Measurements from ENCODE around the gene RAB11FIP4. TPM values are rescaled to one million over a fixed set of nuclear protein-coding genes. Genes with fewer than 3 reads are reported as not detected.

The RAB11FIP4 gene
- total and polyA plus RNA-seq, 9 donors = 1.8 to 16.5 (median 6.4) TPM

DNA sequence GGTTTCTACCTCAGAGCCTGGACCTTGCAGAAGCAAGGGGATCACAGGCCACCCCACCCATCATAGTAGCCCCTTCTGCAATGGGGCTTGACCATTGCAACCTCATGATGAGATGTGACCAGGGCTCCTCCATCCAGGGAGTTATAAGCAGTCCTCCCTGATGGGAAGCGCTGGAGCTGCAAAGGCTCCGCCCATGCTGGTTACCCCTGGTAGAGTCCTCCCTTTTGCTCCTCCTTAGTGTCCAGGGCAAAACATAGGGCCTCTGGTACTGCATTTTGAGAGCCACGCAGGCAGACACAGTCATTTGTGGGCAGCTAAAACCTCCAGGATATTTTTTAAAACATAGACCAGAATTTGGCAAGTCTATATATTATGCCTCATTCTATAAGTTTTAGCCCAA lies 161.1 kb downstream of the RAB11FIP4 start:
- no peak for DNase-seq
- no peaks in the 10 kb centered on the region for H3K36me3 ChIP-seq
- intact Hi-C loops (cut with DNase I) = loop anchor here in 1 of 4 donors (5.0 kb wide), 1 partner anchor 280 kb away; no protein-coding TSS in a partner anchor
- no peaks in the 10 kb centered on the region for H3K27me3 ChIP-seq
- H3K9me3 ChIP-seq = no peaks in the 10 kb centered on the region
- WGBS, 3 donors = 84 to 88% (median 86%) methylated on average over 3 of the region's 3 CpGs
- no peak overlapping the region for H3K27ac ChIP-seq
- no peaks in the 10 kb centered on the region for H3K4me1 ChIP-seq (ENCODE audit: insufficient read depth)
- no peak overlapping the region for H3K4me3 ChIP-seq
- TF ChIP-seq, protein P1, sequence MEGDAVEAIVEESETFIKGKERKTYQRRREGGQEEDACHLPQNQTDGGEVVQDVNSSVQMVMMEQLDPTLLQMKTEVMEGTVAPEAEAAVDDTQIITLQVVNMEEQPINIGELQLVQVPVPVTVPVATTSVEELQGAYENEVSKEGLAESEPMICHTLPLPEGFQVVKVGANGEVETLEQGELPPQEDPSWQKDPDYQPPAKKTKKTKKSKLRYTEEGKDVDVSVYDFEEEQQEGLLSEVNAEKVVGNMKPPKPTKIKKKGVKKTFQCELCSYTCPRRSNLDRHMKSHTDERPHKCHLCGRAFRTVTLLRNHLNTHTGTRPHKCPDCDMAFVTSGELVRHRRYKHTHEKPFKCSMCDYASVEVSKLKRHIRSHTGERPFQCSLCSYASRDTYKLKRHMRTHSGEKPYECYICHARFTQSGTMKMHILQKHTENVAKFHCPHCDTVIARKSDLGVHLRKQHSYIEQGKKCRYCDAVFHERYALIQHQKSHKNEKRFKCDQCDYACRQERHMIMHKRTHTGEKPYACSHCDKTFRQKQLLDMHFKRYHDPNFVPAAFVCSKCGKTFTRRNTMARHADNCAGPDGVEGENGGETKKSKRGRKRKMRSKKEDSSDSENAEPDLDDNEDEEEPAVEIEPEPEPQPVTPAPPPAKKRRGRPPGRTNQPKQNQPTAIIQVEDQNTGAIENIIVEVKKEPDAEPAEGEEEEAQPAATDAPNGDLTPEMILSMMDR (IDR thresholded peaks at IDR 0.05) = no peak
- TF ChIP-seq EP300 (IDR thresholded peaks at IDR 0.05) = no peak
- TF ChIP-seq POLR2A (IDR thresholded peaks at IDR 0.05) = no peak

DNA sequence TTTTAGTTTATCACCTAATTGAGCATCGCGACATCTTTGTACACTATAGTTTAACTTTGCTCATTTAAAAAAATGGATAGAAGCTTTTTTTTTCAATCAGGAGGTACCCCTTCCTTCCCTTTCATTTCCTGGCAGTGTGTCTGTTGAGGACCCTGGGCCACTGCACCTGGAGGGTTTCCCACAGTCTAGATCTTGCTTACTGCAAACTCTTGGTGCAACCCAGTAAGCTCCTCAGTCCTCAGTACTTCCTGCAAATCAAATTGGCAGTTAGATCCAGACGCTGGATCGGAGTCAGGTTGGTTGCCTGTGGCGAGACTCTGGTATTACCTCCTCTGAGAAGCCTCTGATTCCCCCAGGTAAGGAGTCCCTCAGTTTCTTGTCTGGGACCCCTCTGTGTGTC lies 162.0 kb downstream of the RAB11FIP4 start:
- intact Hi-C loops (cut with DNase I) = loop anchor here in 1 of 4 donors (5.0 kb wide), 1 partner anchor 279 kb away; no protein-coding TSS in a partner anchor
- WGBS, 3 donors = 73 to 81% (median 80%) methylated on average over 5 of the region's 5 CpGs
- no peak overlapping the region for H3K27ac ChIP-seq
- no peaks in the 10 kb centered on the region for H3K36me3 ChIP-seq
- no peak overlapping the region for H3K4me3 ChIP-seq
- H3K4me1 ChIP-seq (ENCODE audit: insufficient read depth) = peaks cover 2% of the 10 kb centered on the region
- DNase-seq = no peak
- TF ChIP-seq, protein P1 (IDR thresholded peaks at IDR 0.05) = no peak
- TF ChIP-seq POLR2A (IDR thresholded peaks at IDR 0.05) = no peak
- TF ChIP-seq EP300 (IDR thresholded peaks at IDR 0.05) = no peak
- no peaks in the 10 kb centered on the region for H3K9me3 ChIP-seq
- no peaks in the 10 kb centered on the region for H3K27me3 ChIP-seq

DNA sequence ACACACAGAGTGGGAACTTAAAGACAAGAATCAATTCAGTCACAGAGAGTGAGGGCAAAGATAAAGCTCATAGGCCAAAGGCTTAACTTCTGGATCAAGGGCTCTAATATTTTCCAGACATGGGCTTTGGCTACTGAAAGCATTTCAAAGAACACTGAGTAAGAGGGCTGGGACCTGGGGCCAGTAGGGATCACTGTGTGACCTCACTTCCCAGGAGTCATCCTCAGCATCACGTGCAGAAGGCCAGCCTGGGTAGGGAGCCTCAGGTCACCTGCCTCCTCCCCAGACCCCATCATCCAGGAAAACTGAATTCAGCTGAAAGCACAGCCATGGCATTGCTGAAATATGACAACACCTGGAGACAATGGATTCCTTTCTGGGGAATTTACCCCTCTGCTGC lies 163.5 kb downstream of the RAB11FIP4 start:
- H3K36me3 ChIP-seq = no peaks in the 10 kb centered on the region
- WGBS, 3 donors = 78 to 86% (median 86%) methylated on average over 1 of the region's 1 CpG
- no peak for TF ChIP-seq EP300 (IDR thresholded peaks at IDR 0.05)
- no peak for TF ChIP-seq POLR2A (IDR thresholded peaks at IDR 0.05)
- TF ChIP-seq, protein P1 (IDR thresholded peaks at IDR 0.05) = no peak
- H3K4me1 ChIP-seq (ENCODE audit: insufficient read depth) = peaks cover 5% of the 10 kb centered on the region
- H3K4me3 ChIP-seq = no peak overlapping the region
- DNase-seq = no peak
- H3K27ac ChIP-seq = no peak overlapping the region
- intact Hi-C loops (cut with DNase I) = loop anchor here in 2 of 4 donors (5.0 kb wide), 2 partner anchors 277 to 287 kb away; no protein-coding TSS in a partner anchor
- no peaks in the 10 kb centered on the region for H3K27me3 ChIP-seq
- H3K9me3 ChIP-seq = no peaks in the 10 kb centered on the region

DNA sequence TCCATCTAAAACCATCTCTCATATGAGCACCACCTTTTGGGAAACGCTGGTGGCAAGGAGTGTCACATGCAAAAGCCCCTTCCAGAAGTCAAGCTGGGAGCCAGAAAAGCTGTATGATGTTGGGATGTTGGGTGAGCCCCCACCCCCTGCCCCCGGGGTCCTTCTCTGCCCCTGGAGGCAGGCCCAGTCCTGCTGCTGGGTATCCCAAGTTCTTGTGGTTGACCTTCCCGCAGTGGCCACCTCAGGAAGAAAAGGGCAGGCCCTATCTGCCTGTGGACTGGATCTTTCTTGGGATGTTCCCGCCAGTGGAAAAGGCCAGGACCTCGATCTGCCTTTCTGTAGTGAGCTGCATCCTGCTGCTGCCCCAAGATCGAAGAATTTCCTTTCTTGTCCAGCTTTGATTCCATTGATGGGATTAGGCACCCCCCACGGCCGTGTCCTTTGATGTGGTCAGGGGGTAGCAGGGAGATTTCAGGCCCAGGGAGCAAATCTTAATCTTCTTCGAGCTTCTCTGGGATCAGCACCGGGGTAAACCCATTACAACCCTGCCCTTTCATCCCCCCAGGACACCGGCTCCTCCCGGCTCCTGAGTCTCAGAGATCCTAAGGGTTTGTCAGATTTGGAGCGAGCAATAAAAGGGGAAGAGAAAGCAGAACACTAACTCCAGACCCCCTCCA lies 165.6 kb downstream of the RAB11FIP4 start:
- WGBS, 3 donors = 78 to 81% (median 80%) methylated on average over 13 of the region's 13 CpGs
- H3K27ac ChIP-seq = no peak overlapping the region
- no peak for TF ChIP-seq EP300 (IDR thresholded peaks at IDR 0.05)
- no peaks in the 10 kb centered on the region for H3K9me3 ChIP-seq
- no peak for DNase-seq
- H3K36me3 ChIP-seq = no peaks in the 10 kb centered on the region
- H3K4me3 ChIP-seq = no peak overlapping the region
- H3K27me3 ChIP-seq = no peaks in the 10 kb centered on the region
- intact Hi-C loops (cut with DNase I) = loop anchor here in 1 of 4 donors (5.0 kb wide), 1 partner anchor 285 kb away; no protein-coding TSS in a partner anchor
- peaks cover 11% of the 10 kb centered on the region for H3K4me1 ChIP-seq (ENCODE audit: insufficient read depth)
